B cell (primary cell): Measurements from ENCODE around the gene LGALS3. TPM values are rescaled to one million over a fixed set of nuclear protein-coding genes. Genes with fewer than 3 reads are reported as not detected.

Experiments used
- ATAC-seq: fragments of 200-7000 bp; cut with Tn5 transposase; one replicate; pipeline ENCODE4 v1.10.0; 2021; ENCODE audit warnings: low read depth, mild to moderate bottlenecking, moderate number of reproducible peaks, moderate library complexity
- CTCF ChIA-PET: fragments of 350-600 bp; sonication (Branson Sonifier 250); formaldehyde crosslinking; loops from one replicate; lab custom pipeline; 2021; ENCODE audit warnings: antibody characterized with exemption, inconsistent platforms; lab: Charles Lee
- POLR2A ChIA-PET: fragments of 350-600 bp; sonication (Branson Sonifier 250); formaldehyde crosslinking; loops from one replicate; lab custom pipeline; 2021; ENCODE audit warnings: antibody characterized with exemption; lab: Charles Lee
- DNase-seq: peaks from one replicate; pipeline ENCODE4 v3.0.0; 2013
- H2AFZ ChIP-seq: 2 replicates; pipeline ENCODE4 v1.6.1; 2012; ENCODE audit warnings: mild to moderate bottlenecking, low read depth, low read length; ENCODE audit not compliant: insufficient read depth, poor library complexity, severe bottlenecking
- H3K27ac ChIP-seq, 2 donors: 1 replicate in 1 of 2; 2 replicates in 1 of 2; pipeline ENCODE4 v1.5.1; 2012 to 2013; ENCODE audit warnings: low read length in 2 of 2, mild to moderate bottlenecking in 2 of 2, moderate library complexity in 1 of 2
- H3K27me3 ChIP-seq, 4 experiments: fragments of 200-600 bp in 1 of 4; sonication (generic) in 1 of 4; replicated peaks in 1 of 4; 1 replicate in 2 of 4; 2 replicates in 2 of 4; pipeline versions ENCODE4 v1.6.1 to v1.7.0; 2013 to 2016; ENCODE audit warnings: low read length in 3 of 4, mild to moderate bottlenecking in 2 of 4, mixed read lengths in 1 of 4, moderate library complexity in 1 of 4; ENCODE audit not compliant: insufficient read depth in 4 of 4, control insufficient read depth in 3 of 4; ENCODE audit errors: control extremely low read depth in 1 of 4
- H3K36me3 ChIP-seq, 2 experiments: replicated peaks in 1 of 2; 1 replicate in 1 of 2; 2 replicates in 1 of 2; pipeline versions ENCODE4 v1.6.1 to v1.7.1; 2013; ENCODE audit warnings: low read length in 1 of 2; ENCODE audit not compliant: insufficient read depth in 2 of 2, control insufficient read depth in 1 of 2; ENCODE audit errors: control extremely low read depth in 1 of 2, extremely low read depth in 1 of 2
- H3K4me1 ChIP-seq, 2 donors: fragments of 200-600 bp in 1 of 2; sonication (generic) in 1 of 2; 1 replicate in 1 of 2; 2 replicates in 1 of 2; pipeline versions ENCODE4 v1.5.1 to v1.6.1; 2013 to 2017; ENCODE audit warnings: low read length in 2 of 2; ENCODE audit not compliant: control insufficient read depth in 2 of 2, insufficient read depth in 2 of 2
- H3K4me2 ChIP-seq: replicated peaks from 2 replicates; pipeline ENCODE3; 2012; ENCODE audit warnings: mild to moderate bottlenecking, low read depth, low read length; ENCODE audit not compliant: poor library complexity, severe bottlenecking
- H3K4me3 ChIP-seq, 5 experiments: fragments of 200-600 bp in 1 of 5; sonication (generic) in 1 of 5; 1 replicate in 3 of 5; 2 replicates in 2 of 5; pipeline versions ENCODE4 v1.5.1 to v1.7.0; 2011 to 2016; ENCODE audit warnings: low read length in 4 of 5, mild to moderate bottlenecking in 4 of 5, low read depth in 2 of 5, control low read depth in 1 of 5, moderate library complexity in 1 of 5; ENCODE audit not compliant: insufficient read depth in 1 of 5; ENCODE audit errors: control extremely low read depth in 1 of 5, extremely low read depth in 1 of 5
- H3K79me2 ChIP-seq: fragments of 200-600 bp; sonication (generic); one replicate; pipeline ENCODE4 v1.6.0; 2016; ENCODE audit warnings: low read length; ENCODE audit not compliant: control insufficient read depth, insufficient read depth
- H3K9ac ChIP-seq: fragments of 200-600 bp; sonication (generic); 2 replicates; pipeline ENCODE4 v1.6.1; 2017; ENCODE audit warnings: mild to moderate bottlenecking, low read length, moderate library complexity
- H3K9me3 ChIP-seq, 3 donors: one replicate each; pipeline versions ENCODE4 v1.6.1 to v1.7.1; 2013; ENCODE audit warnings: low read length in 2 of 3; ENCODE audit not compliant: control insufficient read depth in 2 of 3, insufficient read depth in 1 of 3; ENCODE audit errors: control extremely low read depth in 1 of 3
- H4K20me1 ChIP-seq: 2 replicates; pipeline ENCODE4 v1.6.0; 2012; ENCODE audit warnings: mild to moderate bottlenecking, low read length; ENCODE audit not compliant: insufficient read depth, control insufficient read depth, poor library complexity, severe bottlenecking
- H3K27ac Mint-ChIP-seq: one replicate; pipeline ENCODE4 v1.8.0; 2021; ENCODE audit warnings: mixed read lengths
- H3K27me3 Mint-ChIP-seq: one replicate; pipeline ENCODE4 v1.8.0; 2021; ENCODE audit warnings: mixed read lengths
- H3K4me1 Mint-ChIP-seq: one replicate; pipeline ENCODE4 v1.8.0; 2021; ENCODE audit warnings: mixed read lengths
- H3K4me3 Mint-ChIP-seq: one replicate; pipeline ENCODE4 v1.8.0; 2021; ENCODE audit warnings: mixed read lengths
- H3K9me3 Mint-ChIP-seq: one replicate; pipeline ENCODE4 v1.8.0; 2022; ENCODE audit warnings: mixed read lengths; ENCODE audit not compliant: insufficient read depth
- EZH2 ChIP-seq: IDR thresholded peaks from 2 replicates; pipeline ENCODE4 v1.6.1; 2012; ENCODE audit warnings: borderline replicate concordance, low read depth, mild to moderate bottlenecking, moderate library complexity, low read length; ENCODE audit not compliant: insufficient read depth, poor library complexity, severe bottlenecking
- WGBS: methylation state at CpG from one replicate; pipeline ENCODE4 v1.1.5; 2013; ENCODE audit warnings: missing lambda C conversion rate; ENCODE audit not compliant: insufficient coverage; 5-methylcytosine and 5-hydroxymethylcytosine counted together
- intact Hi-C: fragments of 100-400 bp; cut with micrococcal nuclease; formaldehyde crosslinking; loops from one replicate; pipeline ENCODE4 v1.10.0; 2022
- polyA plus RNA-seq: library from polyadenylated mRNA; depleted of rRNA; stranded (reverse); fragments of >200 nt; gene quantifications from 2 replicates; pipeline ENCODE4 v1.2.3, GENCODE V29; 2012
- total RNA-seq, 2 donors: library from RNA; stranded (reverse); fragments of 120-200 nt in 1 of 2; gene quantifications; 1 replicate in 1 of 2; 2 replicates in 1 of 2; pipeline versions ENCODE4 v1.2.3 to v1.2.4, GENCODE V29; 2013 to 2022
- TF ChIP-seq, protein P1 (sequence below): fragments of 200-600 bp; IDR thresholded peaks from one replicate; pipeline ENCODE4 v1.8.0; 2022; ENCODE audit warnings: antibody characterized with exemption, mild to moderate bottlenecking

The LGALS3 gene
- total and polyA plus RNA-seq, 2 donors (not counting 1 experiment from before 2014, with no cell fraction given), result 7.0 to 21.1 TPM

DNA sequence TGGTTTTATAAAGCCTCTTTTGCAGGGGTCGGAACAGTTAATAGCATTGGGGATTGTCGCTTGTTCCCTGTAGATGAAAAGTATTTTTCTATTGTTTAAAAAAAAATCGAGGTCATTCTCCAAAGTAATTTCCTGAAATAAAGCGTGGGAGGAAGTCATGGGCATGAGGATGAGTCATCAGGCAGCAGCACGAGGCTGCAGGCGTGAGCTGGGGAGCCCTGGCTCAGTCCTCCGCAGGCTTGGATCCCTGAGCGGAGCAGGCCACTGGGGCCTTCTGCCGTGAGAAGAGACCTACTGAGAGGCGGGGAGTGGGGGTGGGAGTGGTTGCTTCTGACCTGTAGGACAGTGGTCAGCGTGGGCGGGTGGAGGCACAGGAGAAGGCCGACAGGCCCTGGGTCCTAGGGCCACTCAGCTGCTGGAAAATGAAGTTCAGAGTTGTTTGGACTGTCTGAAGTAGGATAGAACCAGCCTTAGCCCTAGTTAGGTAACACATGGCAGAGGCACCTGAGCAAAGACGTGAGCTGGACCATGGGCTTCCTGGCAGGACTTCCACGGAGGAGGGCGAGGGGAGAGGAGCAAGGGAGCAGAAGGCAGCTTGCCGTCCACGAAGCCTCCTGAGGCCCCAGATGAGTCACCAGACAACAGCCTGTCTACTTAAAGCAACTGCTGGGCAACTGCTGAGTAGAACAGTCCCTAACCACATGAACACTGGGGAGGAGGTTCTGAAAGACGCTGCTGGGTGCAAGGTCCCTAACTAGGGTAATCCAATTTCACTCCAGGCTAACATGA is 21.1 kb upstream of the LGALS3 start:
- ChIA-PET CTCF (no interaction called here), POLR2A (interaction anchor here (0.5 kb wide), 1 partner anchor 19 kb away, joined by 15 read pairs; no protein-coding TSS in a partner anchor)
- DNase-seq (no peak), ATAC-seq (peak; percentile 49)
- TF ChIP-seq, protein P1, sequence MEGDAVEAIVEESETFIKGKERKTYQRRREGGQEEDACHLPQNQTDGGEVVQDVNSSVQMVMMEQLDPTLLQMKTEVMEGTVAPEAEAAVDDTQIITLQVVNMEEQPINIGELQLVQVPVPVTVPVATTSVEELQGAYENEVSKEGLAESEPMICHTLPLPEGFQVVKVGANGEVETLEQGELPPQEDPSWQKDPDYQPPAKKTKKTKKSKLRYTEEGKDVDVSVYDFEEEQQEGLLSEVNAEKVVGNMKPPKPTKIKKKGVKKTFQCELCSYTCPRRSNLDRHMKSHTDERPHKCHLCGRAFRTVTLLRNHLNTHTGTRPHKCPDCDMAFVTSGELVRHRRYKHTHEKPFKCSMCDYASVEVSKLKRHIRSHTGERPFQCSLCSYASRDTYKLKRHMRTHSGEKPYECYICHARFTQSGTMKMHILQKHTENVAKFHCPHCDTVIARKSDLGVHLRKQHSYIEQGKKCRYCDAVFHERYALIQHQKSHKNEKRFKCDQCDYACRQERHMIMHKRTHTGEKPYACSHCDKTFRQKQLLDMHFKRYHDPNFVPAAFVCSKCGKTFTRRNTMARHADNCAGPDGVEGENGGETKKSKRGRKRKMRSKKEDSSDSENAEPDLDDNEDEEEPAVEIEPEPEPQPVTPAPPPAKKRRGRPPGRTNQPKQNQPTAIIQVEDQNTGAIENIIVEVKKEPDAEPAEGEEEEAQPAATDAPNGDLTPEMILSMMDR, result no peak
- TF ChIP-seq EZH2, result no peak
- Histone ChIP-seq H3K9ac (no peak overlapping the region), H3K27ac (no peak overlapping the region), H4K20me1 (no peaks in the 10 kb centered on the region), H2AFZ (peak overlapping the region; percentile 51), H3K36me3 (no peaks in the 10 kb centered on the region), H3K79me2 (no peaks in the 10 kb centered on the region), H3K4me2 (no peak overlapping the region), H3K4me1 (peaks cover 10 to 14% of the 10 kb centered on the region in 2 donors), H3K9me3 (peaks cover 0 to 3% (median 3%) of the 10 kb centered on the region in 3 donors), H3K4me3 (no peak overlapping the region), H3K27me3 (no peaks in the 10 kb centered on the region)
- WGBS, result 64% methylated on average over 17 of the region's 19 CpGs
- Mint-ChIP-seq H3K27ac (no peak overlapping the region), H3K9me3 (peaks cover 6% of the 10 kb centered on the region), H3K4me3 (no peak overlapping the region), H3K27me3 (no peaks in the 10 kb centered on the region), H3K4me1 (peaks cover 17% of the 10 kb centered on the region)
- intact Hi-C loops, result no loop called here

DNA sequence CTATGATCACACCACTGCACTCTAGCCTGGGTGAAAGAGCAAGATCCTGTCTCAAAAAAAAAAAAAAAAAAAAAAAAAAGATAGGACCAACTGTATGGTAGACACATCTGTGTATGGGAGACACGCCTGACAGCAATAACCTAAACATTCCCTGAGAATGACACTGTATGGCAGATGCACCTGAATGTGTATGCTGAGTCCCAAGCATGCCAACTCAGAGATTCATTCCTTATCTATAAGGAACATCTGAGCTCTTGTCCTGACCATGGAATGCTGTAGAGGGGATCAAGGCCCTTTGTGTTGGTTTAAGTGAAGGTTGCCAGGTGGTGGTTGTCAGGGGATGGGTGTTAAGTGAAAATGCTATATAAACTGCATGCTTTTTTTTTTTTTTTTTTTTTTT is 19.2 kb upstream of the LGALS3 start:
- Mint-ChIP-seq H3K4me1 (peaks cover 3% of the 10 kb centered on the region), H3K27ac (no peak overlapping the region), H3K9me3 (no peaks in the 10 kb centered on the region), H3K4me3 (no peak overlapping the region), H3K27me3 (peaks cover 4% of the 10 kb centered on the region)
- no peaks in the 10 kb centered on the region for H3K27me3 ChIP-seq
- H3K9me3 ChIP-seq, result no peaks in the 10 kb centered on the region
- no peak overlapping the region for H3K4me3 ChIP-seq
- ATAC-seq, result no peak
- H3K4me1 ChIP-seq, result no peaks in the 10 kb centered on the region
- intact Hi-C loops, result no loop called here
- H3K36me3 ChIP-seq, result no peaks in the 10 kb centered on the region
- H2AFZ ChIP-seq, result no peak overlapping the region
- no peak for TF ChIP-seq EZH2
- TF ChIP-seq, protein P1, result no peak
- no peak overlapping the region for H3K4me2 ChIP-seq
- no peak overlapping the region for H3K27ac ChIP-seq
- H3K79me2 ChIP-seq, result no peaks in the 10 kb centered on the region
- H3K9ac ChIP-seq, result no peak overlapping the region
- 100% methylated on average over 1 of the region's 1 CpG for WGBS
- no peak for DNase-seq
- H4K20me1 ChIP-seq, result no peaks in the 10 kb centered on the region
- POLR2A ChIA-PET, result no interaction called here
- CTCF ChIA-PET, result interaction anchor here (0.8 kb wide), 1 partner anchor 20 kb away, joined by 3 read pairs; no protein-coding TSS in a partner anchor
